SK-N-DZ (cell line): ENCODE data around the gene ADTRP.

Source experiments
- DNase-seq: peaks from one replicate; pipeline ENCODE4 v3.0.0-alpha.2; 2015; ENCODE audit warnings: low spot score

The ADTRP gene

DNA sequence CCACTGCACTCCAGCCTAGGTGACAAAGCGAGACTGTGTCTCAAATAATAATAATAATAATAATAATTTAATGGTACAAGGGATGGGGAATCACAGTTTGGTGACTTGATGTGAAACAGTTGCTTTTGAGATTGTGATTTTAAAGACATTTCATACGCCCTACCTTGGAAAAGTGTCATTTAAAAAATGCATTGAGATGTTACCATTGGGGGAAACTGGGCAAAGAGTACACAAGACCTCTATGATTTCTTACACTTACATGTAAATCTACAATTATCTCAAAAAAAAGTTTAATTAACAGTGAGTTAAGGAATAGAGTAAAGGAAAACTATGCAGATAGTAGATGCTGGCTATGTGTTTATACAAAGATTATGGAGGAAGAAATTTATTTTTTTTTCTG, 22.3 kb downstream of the ADTRP start:
- no peak for DNase-seq

- DNase-seq = no peak
Measured at GRCh38 chr6:11755725-11756124, 22.9 kb downstream of the ADTRP start.

GRCh38 chr6:11754625-11755271, 23.9 kb downstream of the ADTRP start:
- DNase-seq = no peak

- DNase-seq = no peak
Measured at GRCh38 chr6:11753798-11754197, 24.8 kb downstream of the ADTRP start.

- DNase-seq = no peak
Measured at GRCh38 chr6:11752360-11752759, 26.2 kb downstream of the ADTRP start.

- no peak for DNase-seq
Measured at GRCh38 chr6:11750682-11751081, 27.9 kb downstream of the ADTRP start.

DNA sequence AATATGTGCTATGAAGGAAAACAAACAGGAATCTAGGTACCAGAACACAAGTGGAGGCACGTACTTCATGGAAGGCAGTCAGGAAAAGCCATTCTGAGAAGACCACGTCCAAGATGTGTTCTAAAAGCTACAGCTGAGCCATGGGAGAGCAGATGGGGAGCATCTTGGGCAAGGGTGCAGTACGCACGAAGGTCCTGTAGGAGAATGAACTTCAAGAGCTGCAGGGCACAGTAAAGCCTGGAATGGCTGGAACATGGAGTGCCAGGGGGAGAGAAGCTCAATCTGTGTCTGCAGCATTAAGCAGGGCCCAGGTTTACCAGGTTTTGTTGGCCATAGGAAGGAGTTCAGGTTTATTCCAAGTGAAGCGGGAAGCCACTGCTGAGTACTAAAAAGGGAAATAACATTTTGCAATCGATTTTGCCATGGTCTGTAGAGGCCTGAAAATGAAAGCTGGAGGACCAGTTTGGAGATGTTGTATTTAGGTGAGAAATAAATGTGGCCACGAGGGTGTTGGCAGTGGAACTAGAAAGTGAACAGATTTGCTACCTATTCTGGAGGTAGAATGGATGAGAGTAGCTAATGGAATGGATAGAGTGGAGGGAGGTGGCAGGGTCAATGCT, 29.9 kb downstream of the ADTRP start:
- DNase-seq = no peak

- DNase-seq = no peak
Measured at GRCh38 chr6:11747021-11747420, 31.6 kb downstream of the ADTRP start.

DNA sequence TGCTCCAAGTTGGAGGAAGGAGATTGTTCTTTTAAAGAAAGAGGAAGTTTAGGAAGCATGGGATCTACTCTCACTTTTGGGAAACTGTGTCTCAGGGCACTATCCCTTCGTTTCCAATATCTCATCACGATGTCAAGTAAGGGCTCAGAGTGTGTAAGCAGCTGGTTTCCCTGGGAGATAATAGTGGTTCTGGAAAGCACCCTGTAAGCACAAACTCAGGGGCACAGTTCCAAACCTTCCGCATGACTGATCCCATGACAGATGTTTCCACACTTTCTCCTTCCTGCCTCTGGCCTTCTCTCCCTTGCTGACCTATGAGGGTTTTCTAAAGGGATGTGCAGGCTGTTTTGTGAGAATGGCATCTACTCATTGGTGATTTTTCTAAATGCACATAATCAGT, 33.9 kb downstream of the ADTRP start:
- DNase-seq = no peak

DNA sequence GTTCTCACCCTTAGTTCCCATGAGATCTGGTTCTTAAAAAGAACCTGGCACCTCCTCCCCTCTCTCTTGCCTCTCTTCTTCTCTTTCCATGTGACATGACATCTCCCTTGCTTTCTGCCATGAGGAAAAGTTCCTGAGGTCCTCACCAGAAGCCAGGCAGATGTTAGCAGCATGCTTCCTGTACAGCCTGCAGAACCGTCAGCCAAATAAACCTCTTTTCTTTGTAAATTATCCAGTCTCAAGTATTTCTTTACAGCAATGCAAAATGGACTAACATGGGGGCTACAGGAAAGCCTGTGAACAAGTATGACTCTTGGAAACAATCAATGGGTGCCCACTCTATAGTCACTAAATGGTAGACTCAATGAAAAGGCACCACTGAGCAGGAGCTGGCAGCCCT, 34.5 kb downstream of the ADTRP start:
- DNase-seq = no peak

GRCh38 chr6:11740875-11741274, 37.7 kb downstream of the ADTRP start:
- DNase-seq = no peak

GRCh38 chr6:11738661-11739375, 39.8 kb downstream of the ADTRP start:
- DNase-seq = no peak

DNA sequence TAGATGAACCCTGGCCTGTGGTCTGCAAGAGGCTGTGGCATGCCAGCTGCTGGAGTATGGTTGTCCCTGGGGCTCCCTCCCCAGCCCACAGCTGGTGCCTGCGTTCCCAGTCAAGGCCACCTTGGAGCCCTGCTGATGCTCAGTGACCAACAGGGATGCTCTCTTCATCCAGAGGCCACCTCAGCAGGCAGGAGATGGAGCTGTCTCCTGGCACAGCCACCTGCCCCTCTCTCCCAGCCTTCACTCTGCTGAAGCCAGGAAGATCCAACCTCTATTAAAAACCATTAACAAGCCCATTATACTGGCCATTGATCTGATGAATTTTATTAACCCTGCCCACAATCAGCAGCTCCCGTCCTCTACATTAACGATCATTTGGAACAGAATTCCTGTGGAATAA, 40.4 kb downstream of the ADTRP start:
- no peak for DNase-seq

- no peak for DNase-seq
Measured at GRCh38 chr6:11736601-11737000, 42.0 kb downstream of the ADTRP start.

DNA sequence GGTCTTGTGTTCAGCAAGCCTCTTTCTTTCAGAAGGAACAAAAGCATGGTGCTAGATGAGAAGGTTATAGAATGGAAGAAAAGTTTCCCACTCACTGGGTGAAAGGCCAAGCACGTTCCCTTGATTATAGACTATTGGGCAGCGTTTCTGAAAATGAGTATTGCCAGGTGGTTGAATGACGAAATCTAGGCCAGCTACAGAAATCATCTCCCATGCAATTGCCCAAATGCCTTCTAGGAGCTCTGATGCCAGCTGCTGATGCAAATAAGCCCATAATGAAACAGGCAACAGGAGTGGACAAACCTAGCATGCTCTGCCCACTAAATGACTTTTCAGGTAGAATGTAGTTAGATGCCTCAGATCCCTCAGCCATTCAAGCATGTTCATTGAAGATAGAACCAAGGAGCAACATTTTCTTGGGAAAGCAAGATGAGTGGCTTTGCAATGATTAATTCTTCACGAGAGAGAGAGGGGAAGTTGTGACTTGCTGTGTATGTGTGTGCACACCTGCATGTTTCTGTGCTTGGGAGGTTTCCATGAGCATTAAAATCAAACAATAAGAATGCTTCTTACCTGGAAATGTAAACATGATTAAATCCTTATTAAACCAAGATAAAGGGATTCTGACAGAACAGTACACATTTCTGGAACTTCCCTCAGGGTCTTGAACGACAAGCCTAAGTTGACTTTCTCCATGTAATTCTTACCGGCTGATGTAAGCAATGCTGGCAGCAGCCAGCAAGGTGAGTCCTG, 43.6 kb downstream of the ADTRP start:
- DNase-seq = no peak

DNA sequence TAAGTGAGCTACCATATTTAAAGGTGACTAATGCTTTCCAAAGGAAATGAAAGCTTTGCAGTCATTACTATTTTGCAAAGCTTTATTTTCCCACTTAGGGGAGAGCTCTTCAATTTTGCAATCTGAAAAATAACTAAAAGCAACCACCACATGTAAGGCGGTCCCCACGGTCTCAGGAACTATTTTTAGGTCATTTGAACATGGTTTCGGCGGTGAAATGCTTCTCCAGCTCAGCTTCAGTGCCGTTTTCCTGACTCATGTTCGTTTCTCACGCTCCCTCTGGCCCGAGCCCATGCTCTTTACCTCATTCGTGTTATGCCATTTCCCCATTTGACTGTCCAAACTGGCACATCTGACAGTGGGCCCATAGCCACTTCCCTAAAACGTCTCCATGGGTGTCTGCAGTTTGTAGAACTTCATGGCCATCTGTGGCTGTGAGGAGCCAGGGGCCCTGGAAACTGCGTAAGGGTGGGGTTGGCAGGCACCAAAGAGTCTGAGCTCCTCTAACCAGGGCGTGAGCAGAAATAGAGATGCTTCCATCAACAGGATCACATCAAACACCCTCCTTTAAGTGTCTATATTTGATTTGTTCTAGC, 46.5 kb downstream of the ADTRP start:
- no peak for DNase-seq

GRCh38 chr6:11731423-11731822, 47.2 kb downstream of the ADTRP start:
- DNase-seq = no peak

DNA sequence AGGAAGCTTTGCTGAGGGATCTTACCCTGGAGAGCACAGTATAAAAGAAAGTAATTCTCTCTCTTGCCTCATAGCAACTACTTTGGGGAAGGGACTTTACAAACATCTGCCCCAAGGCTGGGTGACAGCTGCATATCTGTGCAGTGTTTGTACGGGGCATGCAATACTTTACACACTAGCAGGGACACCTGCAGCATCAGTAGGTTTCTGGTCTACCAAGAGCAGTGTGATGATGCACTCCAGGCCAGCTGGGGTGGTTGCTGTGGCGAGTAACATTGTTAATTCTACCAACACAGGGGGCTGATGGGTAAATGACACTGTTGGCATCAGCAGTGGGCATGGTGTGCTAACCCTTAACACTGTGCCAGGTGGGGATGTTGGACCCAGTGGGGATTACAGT, 48.0 kb downstream of the ADTRP start:
- DNase-seq = no peak

GRCh38 chr6:11729076-11729475, 49.5 kb downstream of the ADTRP start:
- DNase-seq = no peak

DNA sequence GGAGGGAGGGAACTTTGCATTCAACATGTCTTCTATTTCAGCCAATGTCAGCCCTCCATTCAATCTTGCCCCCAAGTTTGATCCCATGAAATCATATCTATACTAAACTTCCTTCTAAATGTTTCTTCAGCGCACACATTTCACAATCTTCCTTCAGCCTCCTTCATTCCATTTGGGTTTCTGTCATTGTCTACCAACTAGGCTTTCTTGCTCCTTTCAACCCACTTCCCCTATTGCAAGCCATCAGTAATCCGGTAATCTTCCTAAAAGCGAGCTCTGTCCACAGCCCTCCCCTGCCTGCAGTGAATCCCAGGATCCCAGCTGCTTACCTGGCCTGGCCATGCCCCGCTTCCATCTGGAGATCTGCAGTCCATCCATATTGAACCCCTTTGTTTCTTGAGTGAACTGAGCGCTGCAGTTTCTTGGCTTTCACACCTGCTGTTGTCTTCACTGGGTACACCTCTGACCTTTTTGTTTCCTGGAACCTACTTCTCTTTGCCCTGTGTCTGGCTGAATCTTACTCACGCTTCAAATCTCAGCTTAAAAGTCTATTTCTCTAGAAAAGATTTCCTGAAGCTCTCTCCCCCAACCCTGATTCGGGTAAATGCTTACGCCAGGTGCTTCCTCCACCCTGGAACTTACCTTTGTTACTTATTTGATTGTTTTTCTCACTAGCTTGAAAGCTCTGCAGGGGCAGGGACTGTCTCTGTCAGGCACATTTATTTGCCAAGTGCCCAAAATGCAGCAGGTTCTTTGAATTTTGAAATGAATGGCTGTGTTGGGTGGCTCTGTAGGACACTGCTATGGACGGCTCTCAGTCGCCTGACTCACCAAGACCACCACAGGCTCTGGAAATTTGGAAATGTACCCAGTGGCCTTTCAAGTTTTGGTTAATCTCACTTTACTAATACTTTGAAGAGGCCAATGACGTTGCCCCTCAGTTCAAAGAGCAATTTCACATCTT, 50.3 kb downstream of the ADTRP start:
- no peak for DNase-seq
